Measurements from ENCODE around the gene ARHGAP6. TPM values are rescaled to one million over a fixed set of nuclear protein-coding genes. Genes with fewer than 3 reads are reported as not detected.
A peak's percentile ranks its signal among the peaks of the same experiment; 100 is the strongest.

The ARHGAP6 gene
- total and polyA plus RNA-seq, 9 of the 15 experiments (the other 6 are each of a cell fraction or from before 2014, with no cell fraction given): 12.5 to 63.6 (median 41.8) TPM

DNA sequence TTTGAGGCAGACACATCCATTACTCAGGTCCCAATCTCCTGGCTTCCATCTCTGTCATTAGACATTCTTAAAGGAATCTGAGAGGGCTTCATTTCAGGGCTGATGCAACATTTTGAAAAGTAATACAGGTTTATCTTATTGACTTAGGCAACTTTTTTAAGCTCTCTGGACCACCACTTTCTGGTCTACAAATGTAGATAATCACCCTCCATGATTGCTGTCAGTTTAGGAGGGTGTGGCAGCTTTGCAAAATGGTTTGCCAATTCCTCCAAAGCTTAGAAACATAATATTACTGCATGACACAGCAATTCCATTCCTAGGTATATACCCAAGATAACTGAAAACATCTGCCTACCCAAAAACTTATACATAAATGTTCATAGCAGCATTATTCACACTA is 77.6 kb downstream of the ARHGAP6 start (continued):
- TF ChIP-seq ZNF212 (CRISPR knock-in tag; IDR thresholded peaks at IDR 0.05) (no peak), BACH1 (tag; IDR thresholded peaks at IDR 0.05) (0 out of 2 replicates have a peak, but pooled peaks have one; percentile 17), CREBBP (IDR thresholded peaks at IDR 0.05; ENCODE audit: low read depth, low read length) (no peak), MXI1 (IDR thresholded peaks at IDR 0.05; ENCODE audit: low read depth, low read length) (no peak), SP2 (IDR thresholded peaks at IDR 0.05; ENCODE audit: extremely low read depth, low read depth, low read length, poor library complexity, severe bottlenecking) (no peak), POLR3G (IDR thresholded peaks at IDR 0.05; ENCODE audit: extremely low read depth, insufficient read length, insufficient replicate concordance) (no peak), ZKSCAN3 (CRISPR knock-in tag; IDR thresholded peaks at IDR 0.05) (no peak), CHD4 (IDR thresholded peaks at IDR 0.05; ENCODE audit: insufficient read depth, insufficient replicate concordance, low read depth, low read length, poor library complexity, severe bottlenecking) (no peak), MAFF (IDR thresholded peaks at IDR 0.05; ENCODE audit: low read length) (peak; percentile 61; the same call in 1 of the 2 replicates), FOXM1 (IDR thresholded peaks at IDR 0.05; ENCODE audit: low read depth) (peak; percentile 71; the same call in 1 of the 2 replicates), FOXM1 (CRISPR knock-in tag; IDR thresholded peaks at IDR 0.05; ENCODE audit: low read depth) (no peak), ZNF830 (CRISPR knock-in tag; IDR thresholded peaks at IDR 0.05) (no peak), ZNF232 (CRISPR knock-in tag; IDR thresholded peaks at IDR 0.05) (no peak), PRMT5 (CRISPR knock-in tag; IDR thresholded peaks at IDR 0.05) (no peak), MEIS2 (IDR thresholded peaks at IDR 0.05; ENCODE audit: partially characterized antibody) (peak; percentile 79), KLF16 (IDR thresholded peaks at IDR 0.05) (peak; percentile 65; the same call in 1 of the 2 replicates), RFX5 (IDR thresholded peaks at IDR 0.05; ENCODE audit: low read depth, low read length) (no peak), ARID1B (IDR thresholded peaks at IDR 0.05) (peak; percentile 93), ZBTB17 (CRISPR knock-in tag; IDR thresholded peaks at IDR 0.05) (no peak), SNIP1 (IDR thresholded peaks at IDR 0.05; ENCODE audit: low read depth) (no peak), OTX1 (CRISPR knock-in tag; IDR thresholded peaks at IDR 0.05) (no peak), RNF2 (IDR thresholded peaks at IDR 0.05) (no peak; the same call in 1 of the 2 replicates), FOXA1 (IDR thresholded peaks at IDR 0.05; ENCODE audit: borderline replicate concordance) (peak; percentile 66)
- TF ChIP-seq, protein P1, sequence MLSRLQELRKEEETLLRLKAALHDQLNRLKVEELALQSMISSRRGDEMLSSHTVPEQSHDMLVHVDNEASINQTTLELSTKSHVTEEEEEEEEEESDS (CRISPR knock-in tag; IDR thresholded peaks at IDR 0.05): no peak
- TF ChIP-seq, protein P2, sequence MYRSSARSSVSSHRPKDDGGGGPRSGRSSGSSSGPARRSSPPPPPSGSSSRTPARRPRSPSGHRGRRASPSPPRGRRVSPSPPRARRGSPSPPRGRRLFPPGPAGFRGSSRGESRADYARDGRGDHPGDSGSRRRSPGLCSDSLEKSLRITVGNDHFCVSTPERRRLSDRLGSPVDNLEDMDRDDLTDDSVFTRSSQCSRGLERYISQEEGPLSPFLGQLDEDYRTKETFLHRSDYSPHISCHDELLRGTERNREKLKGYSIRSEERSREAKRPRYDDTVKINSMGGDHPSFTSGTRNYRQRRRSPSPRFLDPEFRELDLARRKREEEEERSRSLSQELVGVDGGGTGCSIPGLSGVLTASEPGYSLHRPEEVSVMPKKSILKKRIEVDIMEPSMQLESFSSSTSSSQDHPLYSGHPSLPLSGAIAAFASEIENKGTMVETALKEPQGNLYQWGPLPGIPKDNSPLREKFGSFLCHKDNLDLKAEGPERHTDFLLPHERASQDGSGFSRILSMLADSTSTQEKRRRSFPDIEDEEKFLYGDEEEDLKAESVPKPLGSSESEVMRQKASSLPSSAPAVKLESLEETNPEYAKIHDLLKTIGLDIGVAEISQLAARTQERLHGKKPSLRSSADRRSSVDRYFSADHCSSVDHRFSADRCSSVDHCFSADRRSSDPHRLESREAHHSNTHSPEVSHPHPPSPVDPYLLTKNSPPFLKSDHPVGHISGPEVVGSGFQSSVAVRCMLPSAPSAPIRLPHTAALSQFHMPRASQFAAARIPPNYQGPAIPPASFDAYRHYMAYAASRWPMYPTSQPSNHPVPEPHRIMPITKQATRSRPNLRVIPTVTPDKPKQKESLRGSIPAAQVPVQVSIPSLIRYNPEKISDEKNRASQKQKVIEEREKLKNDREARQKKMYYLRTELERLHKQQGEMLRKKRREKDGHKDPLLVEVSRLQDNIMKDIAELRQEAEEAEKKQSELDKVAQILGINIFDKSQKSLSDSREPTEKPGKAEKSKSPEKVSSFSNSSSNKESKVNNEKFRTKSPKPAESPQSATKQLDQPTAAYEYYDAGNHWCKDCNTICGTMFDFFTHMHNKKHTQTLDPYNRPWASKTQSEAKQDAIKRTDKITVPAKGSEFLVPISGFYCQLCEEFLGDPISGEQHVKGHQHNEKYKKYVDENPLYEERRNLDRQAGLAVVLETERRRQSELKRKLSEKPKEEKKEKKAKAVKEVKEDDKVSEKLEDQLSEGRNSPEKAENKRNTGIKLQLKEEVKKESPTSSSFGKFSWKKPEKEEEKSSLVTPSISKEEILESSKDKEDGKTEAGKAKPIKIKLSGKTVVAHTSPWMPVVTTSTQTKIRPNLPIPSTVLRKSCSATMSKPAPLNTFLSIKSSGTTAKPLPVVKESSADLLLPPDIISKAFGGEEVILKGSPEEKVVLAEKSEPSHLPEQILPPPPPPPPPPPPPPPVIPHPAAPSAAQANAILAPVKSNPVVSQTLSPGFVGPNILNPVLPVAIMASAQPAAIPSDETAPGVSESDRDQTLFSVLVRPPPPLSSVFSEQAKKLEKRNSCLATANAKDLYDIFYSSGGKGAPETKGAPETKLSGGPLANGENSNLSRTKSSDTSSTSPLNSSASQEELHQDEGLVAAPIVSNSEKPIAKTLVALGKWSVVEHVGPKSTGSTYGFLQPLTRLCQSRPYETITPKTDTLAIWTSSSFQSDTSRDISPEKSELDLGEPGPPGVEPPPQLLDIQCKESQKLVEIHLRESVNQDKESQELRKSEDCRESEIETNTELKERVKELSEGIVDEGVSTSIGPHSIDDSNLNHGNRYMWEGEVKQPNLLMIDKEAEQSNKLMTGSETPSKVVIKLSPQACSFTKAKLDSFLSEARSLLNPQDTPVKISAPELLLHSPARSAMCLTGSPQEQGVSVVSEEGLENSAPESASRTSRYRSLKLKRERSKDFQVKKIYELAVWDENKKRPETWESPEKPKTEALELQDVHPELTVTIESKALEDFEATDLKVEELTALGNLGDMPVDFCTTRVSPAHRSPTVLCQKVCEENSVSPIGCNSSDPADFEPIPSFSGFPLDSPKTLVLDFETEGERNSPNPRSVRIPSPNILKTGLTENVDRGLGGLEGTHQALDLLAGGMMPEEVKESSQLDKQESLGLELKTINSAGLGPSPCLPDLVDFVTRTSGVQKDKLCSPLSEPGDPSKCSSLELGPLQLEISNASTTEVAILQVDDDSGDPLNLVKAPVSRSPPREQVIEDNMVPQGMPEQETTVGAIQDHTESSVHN (IDR thresholded peaks at IDR 0.05; ENCODE audit: borderline replicate concordance in 1 of 2, low read depth in 1 of 2): no peak
